Right atrium auricular region (tissue), 2 donors: Measurements from ENCODE around the gene CNOT8. TPM values are rescaled to one million over a fixed set of nuclear protein-coding genes. Genes with fewer than 3 reads are reported as not detected.
A peak's percentile ranks its signal among the peaks of the same experiment; 100 is the strongest.

Source experiments
- DNase-seq: peaks from one replicate; pipeline ENCODE4 v3.0.0-alpha.2; 2019; ENCODE audit warnings: low spot score
- H3K27ac ChIP-seq, 2 donors: fragments of 200-600 bp; sonication (generic); 1 replicate in 1 of 2; 2 replicates in 1 of 2; pipeline ENCODE4 v1.5.1; 2016 to 2019
- H3K27me3 ChIP-seq, 2 donors: fragments of 200-600 bp; sonication (generic); one replicate each; pipeline versions ENCODE4 v1.5.1 to v1.6.0; 2017 to 2019
- H3K36me3 ChIP-seq: fragments of 200-600 bp; sonication (generic); one replicate; pipeline ENCODE4 v1.5.1; 2016
- H3K4me1 ChIP-seq, 2 donors: fragments of 200-600 bp; sonication (generic); one replicate each; pipeline versions ENCODE4 v1.5.1 to v1.6.0; 2017 to 2019
- H3K4me3 ChIP-seq, 2 donors: fragments of 200-600 bp; sonication (generic); 1 replicate in 1 of 2; 2 replicates in 1 of 2; pipeline ENCODE4 v1.5.1; 2017 to 2019; ENCODE audit warnings: mild to moderate bottlenecking in 1 of 2, moderate library complexity in 1 of 2
- H3K9me3 ChIP-seq, 2 donors: fragments of 200-600 bp; sonication (generic); one replicate each; pipeline ENCODE4 v1.5.1; 2019
- CTCF ChIP-seq, 2 donors: fragments of 200-600 bp; sonication (generic); IDR thresholded peaks; one replicate each; pipeline ENCODE4 v1.5.1; 2019; ENCODE audit warnings: antibody characterized with exemption in 2 of 2
- total RNA-seq, 2 donors: library from RNA; depleted of rRNA; stranded (reverse); fragments of >200 nt; gene quantifications; one replicate each; pipeline ENCODE4 v1.1.0, GENCODE V29; 2016

Gene CNOT8
- total RNA-seq, 2 donors from 2014 or later: 28.0 to 31.4 TPM

- H3K4me3 ChIP-seq: no peak overlapping the region
- H3K27me3 ChIP-seq: no peaks in the 10 kb centered on the region
- DNase-seq: no peak
- no peaks in the 10 kb centered on the region for H3K9me3 ChIP-seq
- H3K27ac ChIP-seq: no peak overlapping the region
- H3K36me3 ChIP-seq: no peaks in the 10 kb centered on the region
- H3K4me1 ChIP-seq: peaks cover 0 to 32% of the 10 kb centered on the region in 2 donors
- no peak for TF ChIP-seq CTCF (IDR thresholded peaks at IDR 0.05)
Observed at GRCh38 chr5:154844809-154845208, 13.6 kb upstream of the CNOT8 start.

GRCh38 chr5:154849264-154849785 is 9.1 kb upstream of the CNOT8 start:
- Histone ChIP-seq H3K27ac (peak overlapping the region; percentile 87 to 88), H3K4me1 (peaks cover 0 to 31% of the 10 kb centered on the region in 2 donors)
- no peak for TF ChIP-seq CTCF (IDR thresholded peaks at IDR 0.05)

GRCh38 chr5:154849791-154850201 is 8.6 kb upstream of the CNOT8 start:
- Histone ChIP-seq H3K27me3 (no peaks in the 10 kb centered on the region), H3K36me3 (no peaks in the 10 kb centered on the region), H3K4me3 (peak overlapping the region; percentile 49 to 60), H3K27ac (peak overlapping the region; percentile 87 to 88), H3K9me3 (no peaks in the 10 kb centered on the region), H3K4me1 (peaks cover 0 to 31% of the 10 kb centered on the region in 2 donors)
- no peak for TF ChIP-seq CTCF (IDR thresholded peaks at IDR 0.05)
- DNase-seq: no peak

More at GRCh38 chr5:154849264-154849785, 9.1 kb upstream of the CNOT8 start:
- DNase-seq: no peak
- Histone ChIP-seq H3K9me3 (no peaks in the 10 kb centered on the region), H3K27me3 (no peaks in the 10 kb centered on the region), H3K36me3 (no peaks in the 10 kb centered on the region), H3K4me3 (peak overlapping the region; percentile 49 to 60)

- no peaks in the 10 kb centered on the region for H3K36me3 ChIP-seq
Observed at GRCh38 chr5:154850255-154851062, 8.0 kb upstream of the CNOT8 start, which contains the start of gene FAXDC2. Gene FAXDC2, minus strand, starts transcription at chr5:154850603. Its CDS starts 12,425 bp downstream, at chr5:154838178.

GRCh38 chr5:154851351-154851750 is 7.1 kb upstream of the CNOT8 start:
- DNase-seq: no peak
- TF ChIP-seq CTCF (IDR thresholded peaks at IDR 0.05): no peak
- H3K36me3 ChIP-seq: no peaks in the 10 kb centered on the region
- H3K4me1 ChIP-seq: peaks cover 0 to 27% of the 10 kb centered on the region in 2 donors
- H3K27me3 ChIP-seq: no peaks in the 10 kb centered on the region
- no peak overlapping the region for H3K4me3 ChIP-seq
- peak overlapping the region; percentile 87 to 88 for H3K27ac ChIP-seq
- H3K9me3 ChIP-seq: no peaks in the 10 kb centered on the region

More at GRCh38 chr5:154850255-154851062, 8.0 kb upstream of the CNOT8 start, which contains the start of gene FAXDC2:
- Histone ChIP-seq H3K27ac (peak within 1 kb of the TSS; percentile 87 to 88), H3K9me3 (no peaks in the 10 kb centered on the region), H3K4me1 (peaks cover 0 to 27% of the 10 kb centered on the region in 2 donors), H3K27me3 (no peaks in the 10 kb centered on the region), H3K4me3 (peak within 1 kb of the TSS; percentile 49 to 60)
- TF ChIP-seq CTCF (IDR thresholded peaks at IDR 0.05): no peak
- DNase-seq: peak; percentile 93
